Neutrophil (primary cell): ENCODE results near the gene NTSR2.

Source experiments
- H3K27ac ChIP-seq: fragments of 200-600 bp; sonication (generic); 2 replicates; pipeline ENCODE4 v1.5.1; 2016; ENCODE audit warnings: mild to moderate bottlenecking, moderate library complexity
- H3K27me3 ChIP-seq: fragments of 200-600 bp; sonication (generic); 2 replicates; pipeline ENCODE4 v1.6.0; 2016; ENCODE audit warnings: mild to moderate bottlenecking
- H3K36me3 ChIP-seq: fragments of 200-600 bp; sonication (generic); 2 replicates; pipeline ENCODE4 v1.5.1; 2017
- H3K4me1 ChIP-seq, 2 experiments: fragments of 200-600 bp in 1 of 2; sonication (generic) in 1 of 2; 1 replicate in 1 of 2; 2 replicates in 1 of 2; pipeline versions ENCODE4 v1.5.1 to v1.6.1; 2013 to 2016; ENCODE audit warnings: low read depth in 1 of 2, low read length in 1 of 2, mild to moderate bottlenecking in 1 of 2, moderate library complexity in 1 of 2; ENCODE audit not compliant: control insufficient read depth in 1 of 2, insufficient read depth in 1 of 2
- H3K4me3 ChIP-seq, 2 experiments: fragments of 200-600 bp in 1 of 2; sonication (generic) in 1 of 2; 1 replicate in 1 of 2; 2 replicates in 1 of 2; pipeline ENCODE4 v1.5.1; 2013 to 2016; ENCODE audit warnings: low read depth in 1 of 2, low read length in 1 of 2, mild to moderate bottlenecking in 1 of 2, moderate library complexity in 1 of 2
- H3K9me3 ChIP-seq: fragments of 200-600 bp; sonication (generic); 2 replicates; pipeline ENCODE4 v1.5.1; 2016
- CTCF ChIP-seq: fragments of 200-600 bp; sonication (generic); IDR thresholded peaks from 2 replicates; pipeline ENCODE4 v1.5.1; 2016; ENCODE audit warnings: antibody characterized with exemption

The NTSR2 gene

GRCh38 chr2:11692966-11693521, 23.0 kb upstream of the NTSR2 start:
- H3K36me3 ChIP-seq: no peaks in the 10 kb centered on the region
- no peak overlapping the region for H3K27ac ChIP-seq
- H3K4me3 ChIP-seq: no peak overlapping the region
- no peaks in the 10 kb centered on the region for H3K9me3 ChIP-seq
- H3K27me3 ChIP-seq: peaks cover 21% of the 10 kb centered on the region
- H3K4me1 ChIP-seq: peaks cover 28 to 29% of the 10 kb centered on the region in 2 experiments
- no peak for TF ChIP-seq CTCF

GRCh38 chr2:11691076-11691660, 21.2 kb upstream of the NTSR2 start:
- H3K27me3 ChIP-seq: peaks cover 3% of the 10 kb centered on the region
- H3K4me3 ChIP-seq: no peak overlapping the region
- no peak for TF ChIP-seq CTCF
- no peaks in the 10 kb centered on the region for H3K36me3 ChIP-seq
- H3K4me1 ChIP-seq: peaks cover 29 to 30% of the 10 kb centered on the region in 2 experiments
- H3K27ac ChIP-seq: peak overlapping the region; percentile 55
- H3K9me3 ChIP-seq: no peaks in the 10 kb centered on the region

GRCh38 chr2:11688222-11689069, 18.5 kb upstream of the NTSR2 start:
- Histone ChIP-seq H3K9me3 (no peaks in the 10 kb centered on the region), H3K36me3 (no peaks in the 10 kb centered on the region), H3K4me3 (peak overlapping the region in 1 of 2 experiments; percentile 23), H3K4me1 (peaks cover 29 to 30% of the 10 kb centered on the region in 2 experiments), H3K27ac (no peak overlapping the region), H3K27me3 (peaks cover 26% of the 10 kb centered on the region)
- peak; percentile 62 for TF ChIP-seq CTCF

- Histone ChIP-seq H3K36me3 (no peaks in the 10 kb centered on the region), H3K4me1 (peaks cover 29 to 30% of the 10 kb centered on the region in 2 experiments), H3K27me3 (peaks cover 33% of the 10 kb centered on the region), H3K4me3 (no peak overlapping the region), H3K9me3 (no peaks in the 10 kb centered on the region), H3K27ac (no peak overlapping the region)
- TF ChIP-seq CTCF: no peak
These were observed 17.7 kb upstream of the NTSR2 start for GRCh38 chr2:11687736-11688135.

- no peaks in the 10 kb centered on the region for H3K9me3 ChIP-seq
- peaks cover 16 to 17% of the 10 kb centered on the region in 2 experiments for H3K4me1 ChIP-seq
- no peaks in the 10 kb centered on the region for H3K36me3 ChIP-seq
- peaks cover 41% of the 10 kb centered on the region for H3K27me3 ChIP-seq
- TF ChIP-seq CTCF: no peak
- H3K27ac ChIP-seq: no peak overlapping the region
- H3K4me3 ChIP-seq: no peak overlapping the region
These were observed 16.0 kb upstream of the NTSR2 start for GRCh38 chr2:11685906-11686470.
